ENCODE measurements around the gene NUP88.

NUP88 gene

DNA sequence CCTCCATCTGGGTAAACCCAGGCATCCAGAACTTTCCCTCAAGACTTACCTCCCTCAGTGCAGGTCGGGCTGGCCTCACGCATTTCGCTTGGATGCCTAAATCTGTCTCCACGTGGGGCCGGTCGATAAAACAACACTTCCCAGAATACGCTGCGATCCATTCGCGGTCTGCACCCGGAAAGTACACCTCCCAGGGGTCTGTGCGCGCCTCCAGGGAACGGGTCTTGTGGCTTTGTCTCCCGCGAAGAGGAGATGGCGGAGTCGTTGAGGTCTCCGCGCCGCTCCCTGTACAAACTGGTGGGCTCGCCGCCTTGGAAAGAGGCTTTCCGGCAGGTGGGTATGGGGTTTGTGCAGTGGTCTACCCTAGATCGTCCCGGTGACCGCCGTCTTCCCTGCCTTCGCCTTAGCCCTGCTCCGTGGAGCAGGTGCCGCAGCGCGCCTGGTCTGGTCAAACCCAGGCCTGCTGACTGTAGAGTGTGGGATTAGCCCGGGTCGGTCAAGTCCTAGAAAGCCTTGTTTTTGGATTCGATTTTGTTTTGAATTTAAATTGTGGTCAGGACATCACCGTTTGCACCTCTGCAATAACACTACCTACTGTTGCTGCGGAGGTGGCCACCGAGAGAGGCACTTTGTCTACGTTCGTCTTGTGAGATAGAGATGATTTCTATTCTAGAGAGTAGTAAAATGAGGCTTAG, 644 bp upstream of the NUP88 start, which contains the start of gene RPAIN:
Gene RPAIN, plus strand, starts transcription at position 224 of the 695 bp plus-strand sequence. Its CDS starts 29 bp downstream, at position 253.
- DNase-seq (ENCODE audit: low spot score): peak; percentile 79

GRCh38 chr17:5418858-5419355, 555 bp downstream of the NUP88 start:
- peak; percentile 66 for DNase-seq (ENCODE audit: low spot score)

DNA sequence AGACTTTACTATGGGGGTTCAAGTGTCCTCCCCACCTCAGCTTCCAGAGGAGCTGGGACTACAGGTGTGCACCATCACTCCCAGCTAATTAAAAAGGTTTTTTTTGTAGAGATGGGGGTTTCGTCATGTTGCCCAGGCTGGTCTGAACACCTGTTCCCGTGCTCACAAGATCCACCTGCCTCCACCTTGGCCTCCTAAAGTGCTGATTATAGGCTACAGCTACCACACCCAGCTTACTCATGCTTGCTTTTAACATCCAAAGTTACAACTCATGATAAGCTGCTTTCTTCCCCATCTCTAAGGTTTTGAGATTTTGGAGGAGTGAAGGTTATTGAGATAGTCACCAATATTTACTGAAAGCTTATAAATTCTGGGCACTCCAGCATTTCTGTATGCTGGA, 2.6 kb downstream of the NUP88 start:
- no peak for DNase-seq (ENCODE audit: low spot score)

DNA sequence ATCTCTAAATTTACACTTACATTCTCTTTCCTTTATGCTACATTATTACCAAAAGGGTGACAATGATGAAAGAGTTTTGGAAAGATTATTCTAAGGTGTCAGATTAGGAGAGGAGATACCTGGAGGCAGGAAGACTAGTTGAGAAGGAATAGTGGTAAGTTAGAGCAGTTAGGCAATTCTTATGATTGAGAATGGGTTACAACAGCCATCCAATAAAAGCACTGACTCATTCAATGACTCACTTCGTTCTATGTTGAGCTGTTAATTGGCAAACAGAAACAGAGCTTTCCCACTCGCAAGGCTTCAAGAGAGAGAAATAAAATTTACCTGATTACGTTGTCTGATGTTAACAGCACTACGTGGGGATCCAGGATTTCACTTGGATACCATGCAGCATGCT, 5.8 kb downstream of the NUP88 start:
- DNase-seq (ENCODE audit: low spot score): no peak

DNA sequence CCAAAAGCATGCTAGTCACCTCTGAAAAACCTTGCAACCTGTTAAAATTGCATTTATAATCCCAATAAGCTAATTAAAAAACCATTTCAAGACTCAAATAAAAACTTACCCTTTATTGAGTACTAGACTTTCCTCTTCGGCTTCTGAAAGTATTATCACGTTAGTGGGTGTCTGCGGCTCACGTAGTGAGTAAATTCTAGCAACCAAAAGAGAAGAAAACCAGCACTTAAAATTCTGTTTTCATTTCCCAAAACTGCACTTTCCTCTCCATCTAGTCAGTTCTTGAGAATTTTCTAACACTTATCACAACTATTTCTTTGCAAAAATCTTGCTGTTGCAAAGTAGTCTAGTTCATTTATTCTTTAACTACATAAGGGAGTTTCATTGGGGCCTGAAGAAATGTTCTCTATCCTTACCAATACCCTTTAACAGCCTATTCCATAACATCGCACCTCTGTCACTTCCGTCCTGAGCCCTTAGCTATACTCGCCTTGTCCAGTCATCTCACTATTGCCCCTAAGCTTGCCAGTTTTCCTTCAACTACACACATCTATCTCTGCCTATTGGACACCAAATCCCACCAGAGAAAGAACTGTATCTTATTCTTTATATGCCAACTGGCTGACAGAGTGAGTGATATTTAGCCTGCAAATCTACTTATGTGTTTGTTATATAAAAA, 8.7 kb downstream of the NUP88 start:
- no peak for DNase-seq (ENCODE audit: low spot score)

GRCh38 chr17:5408186-5408585, 11.3 kb downstream of the NUP88 start:
- no peak for DNase-seq (ENCODE audit: low spot score)

GRCh38 chr17:5405400-5405799, 14.1 kb downstream of the NUP88 start:
- DNase-seq (ENCODE audit: low spot score): no peak

DNA sequence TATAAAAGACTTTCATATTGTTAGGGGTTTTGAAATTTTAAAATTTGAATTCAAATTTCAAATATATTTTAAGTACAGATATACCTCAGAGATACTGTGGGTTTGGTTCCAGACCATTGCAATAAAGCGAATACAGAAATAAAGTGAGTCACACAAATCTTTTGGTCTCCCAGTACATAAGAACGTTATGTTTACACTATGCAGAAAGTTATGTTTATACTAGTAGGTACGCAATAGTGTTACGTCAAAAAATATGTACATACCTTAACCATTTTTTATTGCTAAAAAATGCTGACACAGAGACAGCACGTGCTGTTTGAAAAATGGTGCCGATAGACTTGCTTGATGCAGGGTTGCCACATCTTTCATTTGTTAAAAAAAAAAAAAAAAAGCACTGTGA, 19.7 kb downstream of the NUP88 start:
- no peak for DNase-seq (ENCODE audit: low spot score)

GRCh38 chr17:5396612-5397011, 22.9 kb downstream of the NUP88 start:
- no peak for DNase-seq (ENCODE audit: low spot score)

DNA sequence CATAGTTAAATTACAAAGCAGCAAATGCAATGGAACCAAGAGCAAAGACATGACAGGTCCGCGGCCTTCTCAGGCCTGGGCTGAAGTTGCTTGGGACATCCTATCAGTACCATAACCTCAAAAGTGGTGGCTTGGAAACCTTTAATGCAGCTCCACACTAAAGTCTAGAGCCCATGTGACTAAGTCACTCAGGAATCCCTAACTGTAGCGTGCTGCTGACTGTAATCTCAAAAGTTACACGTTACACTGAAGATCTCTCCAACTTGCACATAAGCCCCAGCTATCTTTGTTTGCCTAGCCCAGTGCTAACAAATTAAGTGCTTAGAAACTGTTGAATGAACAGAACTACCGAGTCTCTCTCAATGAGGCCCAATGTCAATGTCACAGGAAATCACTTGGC, 27.8 kb downstream of the NUP88 start:
- no peak for DNase-seq (ENCODE audit: low spot score)

GRCh38 chr17:5381542-5381941, 37.9 kb downstream of the NUP88 start:
- no peak for DNase-seq (ENCODE audit: low spot score)

DNA sequence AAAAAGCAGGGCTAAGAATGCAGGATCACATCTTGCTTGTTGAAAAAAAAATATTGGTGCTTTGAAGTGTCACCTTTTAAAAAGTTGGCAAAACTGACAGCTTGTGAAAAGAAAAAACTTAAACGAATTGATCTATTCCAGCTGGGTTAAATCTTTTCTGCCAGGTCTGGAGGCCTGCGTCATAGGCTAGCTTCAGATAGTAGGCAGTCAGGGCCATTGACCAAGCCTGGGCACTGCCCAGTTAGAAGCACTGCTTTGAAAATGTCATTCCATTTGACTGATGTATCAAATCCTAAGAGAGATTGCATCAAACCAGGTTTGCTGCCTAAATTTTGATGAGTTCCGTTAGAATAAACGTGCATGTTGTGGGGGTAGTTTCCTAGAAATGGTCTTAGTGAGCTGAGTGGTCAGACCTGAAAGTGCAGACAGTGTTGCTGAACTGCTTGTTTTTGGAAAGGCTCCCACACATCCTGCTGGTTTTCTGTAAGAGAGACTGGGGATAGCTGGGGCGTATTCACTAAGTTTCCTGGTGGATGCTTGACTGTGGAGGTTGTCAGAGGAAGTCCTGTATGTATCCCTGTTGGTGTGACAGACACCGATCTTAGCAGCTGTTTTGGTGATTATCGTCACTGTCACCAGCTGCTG, 38.8 kb downstream of the NUP88 start:
- no peak for DNase-seq (ENCODE audit: low spot score)

GRCh38 chr17:5379351-5380107, 39.9 kb downstream of the NUP88 start:
- DNase-seq (ENCODE audit: low spot score): no peak

GRCh38 chr17:5378566-5379207, 40.8 kb downstream of the NUP88 start:
- DNase-seq (ENCODE audit: low spot score): no peak

- DNase-seq (ENCODE audit: low spot score): no peak
Observed at GRCh38 chr17:5373112-5373511, 46.4 kb downstream of the NUP88 start.

DNA sequence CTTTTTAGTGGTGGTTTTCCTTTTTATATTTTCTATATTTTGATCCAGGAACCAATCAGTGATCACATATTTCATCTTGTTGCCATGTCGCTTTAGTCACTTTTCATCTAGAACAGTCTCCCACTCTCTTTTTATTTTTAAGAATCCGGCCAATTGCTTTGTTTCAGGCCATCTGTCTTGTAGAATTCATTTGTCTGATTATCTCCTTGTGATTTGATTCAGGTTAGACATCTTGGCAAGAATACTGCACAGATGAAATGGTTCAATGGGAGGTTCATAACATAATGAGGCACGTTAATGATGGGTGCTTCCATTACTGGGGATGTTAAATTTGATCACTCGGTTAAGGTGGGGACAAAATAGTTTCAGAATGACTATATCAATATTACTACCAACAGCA, 49.1 kb downstream of the NUP88 start:
- DNase-seq (ENCODE audit: low spot score): no peak

DNA sequence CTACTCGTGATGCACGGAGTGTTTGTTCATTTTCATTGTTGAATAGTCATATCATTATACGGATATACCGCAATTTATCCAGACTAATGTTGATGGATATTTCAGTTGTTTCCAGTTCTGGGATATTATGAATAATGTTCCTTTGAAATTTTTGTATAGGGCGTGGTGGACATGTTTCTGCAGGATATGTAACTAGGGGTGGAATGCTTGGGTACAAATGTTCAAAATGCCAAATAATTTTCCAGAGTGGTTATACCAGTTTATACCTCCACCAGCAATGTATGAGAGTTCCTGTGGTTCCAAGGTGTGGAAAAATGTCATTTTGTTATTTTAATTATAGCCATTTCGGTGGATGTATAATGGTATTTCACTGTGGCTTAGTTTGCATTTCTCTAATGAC, 53.6 kb downstream of the NUP88 start:
- no peak for DNase-seq (ENCODE audit: low spot score)

DNA sequence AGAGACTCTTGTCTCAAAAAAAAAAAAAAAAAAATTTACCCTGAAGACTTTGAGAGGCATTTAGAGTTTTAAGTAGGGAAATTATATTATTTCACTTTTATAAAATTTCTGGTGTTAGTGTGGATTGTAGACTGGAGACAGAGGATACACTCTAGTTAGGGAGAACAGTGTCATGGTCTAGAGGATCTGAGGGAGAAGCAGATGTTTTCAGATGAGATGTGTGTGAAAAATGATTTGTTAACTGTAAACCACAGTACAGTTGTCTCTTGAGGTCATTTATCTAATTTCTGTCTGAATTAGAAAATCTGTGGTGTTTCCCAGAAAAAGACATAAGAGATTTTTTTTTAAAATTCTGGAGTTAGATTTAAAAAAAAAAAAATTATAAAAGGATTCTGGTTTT, 54.8 kb downstream of the NUP88 start:
- DNase-seq (ENCODE audit: low spot score): no peak

DNA sequence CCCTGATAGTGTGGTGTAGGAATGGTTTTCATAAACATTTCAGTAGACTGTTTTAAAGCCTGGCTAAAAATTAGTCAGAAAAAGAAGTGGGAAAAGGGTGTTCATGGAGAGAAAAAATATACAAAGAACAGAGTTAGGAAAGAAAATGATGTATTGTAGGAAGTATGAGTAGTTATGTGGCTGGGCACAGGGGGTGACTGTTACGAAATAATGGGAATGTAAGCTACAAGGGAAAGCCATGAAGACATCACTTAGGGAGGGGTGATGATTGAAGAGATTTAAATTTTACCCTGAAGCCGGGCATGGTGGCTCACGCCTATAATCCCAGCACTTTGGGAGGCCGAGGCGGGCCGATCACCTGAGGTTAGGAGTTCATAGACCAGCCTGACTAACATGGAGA, 55.3 kb downstream of the NUP88 start:
- no peak for DNase-seq (ENCODE audit: low spot score)

DNA sequence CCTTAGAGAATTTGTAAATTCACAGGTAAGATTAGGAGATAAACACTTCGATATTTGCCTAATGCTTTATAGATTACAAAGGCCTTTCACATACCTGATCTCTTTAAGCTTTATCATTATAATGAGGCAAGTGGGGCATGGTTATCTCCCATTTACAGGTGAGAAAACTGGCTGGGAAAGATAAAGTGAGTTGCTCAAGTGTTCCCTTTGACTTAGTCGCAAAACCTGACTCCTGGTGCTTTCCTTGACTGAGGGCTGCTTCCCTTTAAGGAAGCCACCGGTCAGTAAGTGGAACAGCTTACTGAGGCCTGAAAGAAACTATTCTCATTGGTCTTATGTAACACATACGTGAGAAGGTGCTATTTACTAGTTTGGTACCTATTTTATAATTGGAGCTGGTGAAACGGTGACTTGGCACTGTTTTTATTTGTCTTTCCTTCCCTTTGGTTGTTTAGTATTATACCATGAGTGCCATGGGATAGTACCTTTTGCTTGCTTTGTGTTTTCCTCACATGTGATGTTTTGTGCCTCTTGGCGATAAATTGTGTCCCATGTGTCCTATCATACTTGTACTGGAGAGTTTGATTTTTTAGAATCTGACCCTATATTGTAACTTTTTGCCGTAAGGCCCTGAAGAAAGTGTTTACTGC, 57.2 kb downstream of the NUP88 start:
- DNase-seq (ENCODE audit: low spot score): no peak

DNA sequence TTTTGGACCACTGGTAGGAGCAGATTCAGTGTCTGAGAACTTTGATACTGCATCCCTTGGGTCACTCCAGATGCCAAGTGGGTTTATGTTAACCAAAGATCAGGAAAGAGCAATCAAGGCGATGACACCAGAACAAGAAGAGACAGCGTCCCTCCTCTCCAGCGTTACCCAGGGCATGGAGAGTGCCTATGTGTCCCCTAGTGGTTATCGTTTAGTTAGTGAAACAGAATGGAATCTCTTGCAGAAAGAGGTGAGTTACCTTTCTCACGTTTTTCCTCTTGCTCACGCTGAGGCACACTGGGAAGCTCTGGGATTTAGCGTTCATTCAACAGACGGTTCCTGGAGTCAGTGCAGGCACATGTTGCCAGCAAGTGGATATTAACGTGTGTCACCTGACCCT, 58.0 kb downstream of the NUP88 start:
- no peak for DNase-seq (ENCODE audit: low spot score)
